Activated CD4-positive, CD25-positive, alpha-beta regulatory T cell treated with anti-CD3 and anti-CD28 coated beads, Interleukin-2, amount 50 U/mL, for 72 hours (primary cell): Measurements from ENCODE around the gene ABHD12.

ENCODE experiments used
- DNase-seq: peaks from one replicate; pipeline ENCODE4 v3.0.0; 2021

The ABHD12 gene

DNA sequence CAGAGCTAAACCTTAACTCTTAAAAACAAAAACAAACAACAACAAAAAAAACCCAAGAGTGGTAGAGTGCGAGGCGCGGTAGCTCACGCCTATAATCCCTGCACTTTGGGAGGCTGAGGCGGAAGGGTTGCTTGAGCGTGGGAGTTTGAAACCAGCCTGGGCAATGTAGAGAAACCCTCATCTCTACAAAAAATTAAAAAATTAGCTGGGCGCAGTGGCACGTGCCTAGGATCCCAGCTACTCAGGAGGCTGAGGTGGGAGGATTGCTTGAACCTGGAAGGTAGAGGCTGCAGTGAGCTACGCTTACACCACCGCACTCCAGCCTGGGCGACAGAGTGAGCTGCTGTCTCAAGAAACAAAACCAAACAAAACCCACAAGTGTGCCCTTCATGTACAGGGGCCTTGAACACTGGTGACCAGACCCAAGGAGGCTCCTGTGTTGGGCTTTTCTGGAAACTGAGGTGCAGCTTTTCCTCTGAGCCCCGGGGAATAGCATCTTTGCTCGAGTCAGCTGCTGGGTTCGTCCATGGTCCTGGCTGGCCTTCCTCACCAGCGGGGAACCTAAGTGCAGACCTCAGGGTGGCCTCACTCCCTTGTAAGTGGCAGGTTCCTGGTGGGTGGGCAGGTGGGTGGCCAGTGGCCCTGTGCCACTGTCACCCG is 102.9 kb downstream of the ABHD12 start:
- DNase-seq = no peak

DNA sequence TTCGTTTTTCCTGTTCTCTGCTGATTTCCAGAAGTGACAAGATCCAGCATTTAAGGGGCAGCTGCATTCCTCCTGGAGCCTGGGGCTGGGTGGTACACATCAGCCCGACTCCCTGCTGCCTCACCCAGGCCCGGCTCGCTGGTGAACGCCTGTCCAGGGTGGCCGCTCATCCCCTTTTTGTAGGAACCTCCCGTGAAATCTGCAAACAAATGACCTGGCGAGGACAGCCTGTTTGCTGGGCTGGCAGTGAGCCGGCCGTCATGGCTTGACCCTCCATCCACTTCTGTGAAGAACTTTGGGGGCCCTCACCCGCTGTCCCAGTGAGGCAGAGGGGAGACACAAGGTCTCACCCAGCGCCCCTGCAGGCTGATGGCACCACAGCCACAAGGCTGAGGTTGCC is 103.7 kb downstream of the ABHD12 start:
- no peak for DNase-seq

- no peak for DNase-seq
These were observed 104.5 kb downstream of the ABHD12 start for GRCh38 chr20:25285856-25286798.

- DNase-seq = no peak
These were observed 105.5 kb downstream of the ABHD12 start for GRCh38 chr20:25285091-25285647.

GRCh38 chr20:25284131-25284601 is 106.5 kb downstream of the ABHD12 start:
- DNase-seq = no peak

GRCh38 chr20:25283221-25283951 is 107.2 kb downstream of the ABHD12 start:
- DNase-seq = no peak

DNA sequence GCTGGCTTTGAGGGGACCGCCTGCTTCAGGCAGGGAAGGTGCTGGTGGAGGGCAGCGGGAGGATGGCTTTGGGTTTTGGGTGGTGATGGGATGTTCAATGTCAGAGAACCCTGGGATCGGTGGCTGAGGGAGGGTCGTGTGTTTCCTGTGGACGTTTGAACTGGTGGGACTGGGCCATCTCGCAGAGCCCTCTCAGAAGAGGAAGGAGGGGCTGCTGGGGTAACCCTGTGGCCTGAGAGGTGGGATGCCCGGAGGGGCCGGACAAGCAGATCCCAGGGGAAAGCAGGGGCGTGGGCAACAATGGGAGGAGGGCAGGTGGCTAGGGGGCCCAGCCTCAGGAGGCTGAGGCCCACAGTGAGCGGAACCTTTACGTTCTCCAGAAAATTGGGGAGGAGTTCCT is 107.8 kb downstream of the ABHD12 start:
- DNase-seq = no peak

GRCh38 chr20:25282034-25282781 is 108.4 kb downstream of the ABHD12 start:
- no peak for DNase-seq

GRCh38 chr20:25281541-25281991 is 109.1 kb downstream of the ABHD12 start:
- no peak for DNase-seq

GRCh38 chr20:25280574-25281535 is 109.8 kb downstream of the ABHD12 start:
- DNase-seq = no peak

DNA sequence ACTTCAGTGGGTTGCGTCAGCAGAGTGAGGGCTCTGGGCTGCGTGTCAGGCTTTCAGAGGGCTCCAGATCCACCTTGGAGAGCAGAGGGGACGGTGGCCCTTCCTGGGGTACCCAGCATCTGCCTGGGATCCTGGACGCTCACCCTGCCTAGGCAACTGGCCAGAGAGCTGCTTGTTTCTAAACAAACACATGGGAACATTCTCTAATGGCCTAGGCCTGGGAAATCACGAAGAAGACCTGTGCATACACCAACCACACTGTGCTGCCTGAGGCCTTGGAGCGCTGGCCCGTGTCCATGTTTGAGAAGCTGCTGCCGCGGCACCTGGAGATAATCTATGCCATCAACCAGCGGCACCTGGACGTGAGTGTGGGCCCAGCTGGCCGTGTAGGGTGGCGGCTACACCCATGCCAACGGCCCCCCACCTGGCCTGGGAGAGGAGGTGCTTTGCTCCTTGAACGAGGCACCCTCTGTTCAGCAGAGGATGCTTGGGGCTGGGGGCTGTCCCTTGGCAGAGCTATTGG is 110.5 kb downstream of the ABHD12 start:
- DNase-seq = no peak

- no peak for DNase-seq
These were observed 111.2 kb downstream of the ABHD12 start for GRCh38 chr20:25279403-25279802.

DNA sequence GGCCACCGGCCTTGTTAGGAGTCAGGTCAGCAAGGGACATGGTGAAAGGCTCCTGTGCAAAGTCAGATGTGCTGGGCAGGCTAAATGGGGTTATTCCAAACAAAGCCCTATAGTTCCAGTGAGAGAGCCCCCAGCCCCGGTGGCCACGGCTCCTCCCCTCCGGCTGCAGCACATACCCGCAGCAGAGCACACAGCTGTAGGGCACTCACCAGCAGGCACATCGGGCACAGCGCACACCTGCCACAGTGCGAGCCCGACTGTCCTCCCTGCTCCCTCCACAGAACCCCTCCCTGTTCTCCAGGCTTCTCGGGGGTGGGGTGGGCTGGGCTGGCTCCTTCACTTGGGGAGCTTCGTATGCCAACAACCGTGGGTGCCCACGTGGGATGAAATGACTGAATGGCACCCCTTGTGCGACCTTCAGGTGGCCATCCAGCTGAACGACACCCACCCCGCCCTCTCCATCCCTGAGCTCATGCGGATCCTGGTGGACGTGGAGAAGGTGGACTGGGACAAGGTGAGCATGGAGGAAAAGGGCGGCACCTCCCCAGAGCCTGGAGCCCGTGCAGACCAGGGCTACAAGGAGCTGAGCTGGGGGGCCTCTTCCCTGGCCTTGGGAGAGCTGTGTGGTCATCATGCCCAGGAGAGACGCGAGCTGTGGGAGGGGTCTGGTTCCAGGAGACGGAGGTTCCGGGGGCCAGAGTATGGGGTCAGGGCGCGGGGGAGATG is 111.8 kb downstream of the ABHD12 start:
- no peak for DNase-seq

DNA sequence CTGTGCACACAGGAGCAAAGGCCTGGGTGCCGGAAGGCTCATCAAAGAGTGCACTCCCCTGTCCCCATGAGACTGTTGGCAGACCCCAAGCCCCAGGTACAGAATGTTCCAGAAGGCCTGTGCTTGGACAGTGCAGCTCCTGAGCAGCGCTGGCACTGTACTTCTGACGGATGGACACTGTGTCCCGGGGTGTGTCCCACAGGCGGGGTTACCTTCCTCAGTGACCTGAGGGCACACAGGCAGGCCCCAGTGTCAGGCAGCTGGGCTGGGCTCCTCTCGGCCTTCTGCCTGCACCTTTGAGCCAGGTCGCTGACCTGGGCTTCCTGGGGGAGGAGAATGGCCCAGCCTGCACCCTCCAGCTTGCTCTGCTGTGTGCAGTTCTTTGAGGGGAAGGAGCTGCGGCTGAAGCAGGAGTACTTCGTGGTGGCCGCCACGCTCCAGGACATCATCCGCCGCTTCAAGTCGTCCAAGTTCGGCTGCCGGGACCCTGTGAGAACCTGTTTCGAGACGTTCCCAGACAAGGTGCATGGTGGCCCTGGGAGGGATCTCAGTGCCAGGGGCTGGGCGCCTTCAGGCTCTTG is 112.6 kb downstream of the ABHD12 start:
- DNase-seq = no peak

- DNase-seq = no peak
These were observed 113.4 kb downstream of the ABHD12 start for GRCh38 chr20:25277051-25277801.

- peak; percentile 24 for DNase-seq
These were observed 114.0 kb downstream of the ABHD12 start for GRCh38 chr20:25276533-25277050.

DNA sequence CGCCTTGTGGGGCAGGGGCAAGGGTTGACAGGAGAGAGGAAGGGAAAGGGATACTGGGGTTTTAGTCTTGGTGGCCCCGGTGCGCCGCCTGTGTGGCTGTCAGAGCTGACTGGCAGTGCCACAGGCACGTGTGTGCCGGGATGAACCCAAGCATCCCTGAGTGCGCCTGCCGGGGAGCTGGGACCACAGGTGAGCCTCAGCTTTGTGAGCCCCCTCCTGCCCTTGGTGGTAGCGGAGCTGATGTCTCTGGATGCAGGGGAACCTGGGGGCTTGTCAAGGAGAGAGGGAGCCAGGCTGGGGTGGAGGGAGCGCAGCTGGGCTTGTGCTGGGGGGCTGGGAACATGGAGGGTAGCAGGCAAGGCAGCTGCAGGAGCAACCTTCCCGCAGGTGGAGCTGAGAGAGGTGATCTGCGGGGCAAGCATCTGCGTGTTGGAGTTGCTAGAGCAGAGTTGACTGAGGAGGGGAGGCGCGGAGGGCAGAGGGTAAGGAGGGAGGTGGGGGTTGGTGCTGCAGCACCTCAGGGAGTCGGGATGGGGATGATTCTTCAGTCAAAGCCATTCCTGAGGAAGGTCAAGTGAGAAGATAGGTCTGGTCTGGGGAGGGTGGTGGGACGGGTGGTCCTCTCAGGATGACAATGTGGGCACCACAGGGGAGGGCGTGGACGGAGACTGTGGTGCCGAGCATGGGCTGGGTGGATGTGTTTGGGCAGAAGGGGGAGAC is 114.7 kb downstream of the ABHD12 start:
- DNase-seq = peak; percentile 25
